Fibroblast of the aortic adventitia (primary cell): Measurements from ENCODE around the gene SAMSN1. TPM values are rescaled to one million over a fixed set of nuclear protein-coding genes. Genes with fewer than 3 reads are reported as not detected.
"Not testable (repeated sequence)": the region's sequence is repeated elsewhere in the genome, so short reads cannot be mapped to it uniquely, and the experiment has no call there.

Experiments
- DNase-seq: peaks from one replicate; pipeline ENCODE4 v3.0.0-alpha.2; 2010; ENCODE audit warnings: low read depth
- H3K4me3 ChIP-seq: 2 replicates; pipeline ENCODE4 v1.5.1; 2011; ENCODE audit warnings: low read depth, mild to moderate bottlenecking, control low read depth, low read length, moderate library complexity
- CTCF ChIP-seq: IDR thresholded peaks from 2 replicates; pipeline ENCODE4 v1.5.1; 2011; ENCODE audit warnings: mild to moderate bottlenecking, low read length, control low read depth, inconsistent platforms; ENCODE audit not compliant: insufficient read depth
- total RNA-seq: library from RNA; depleted of rRNA; stranded (reverse); fragments of >200 nt; gene quantifications from 2 replicates; pipeline ENCODE4 v1.2.3, GENCODE V29; 2012; ENCODE audit warnings: low replicate concordance

Gene SAMSN1
- total RNA-seq, 1 donor, result 0.27 TPM

- no peak overlapping the region for H3K4me3 ChIP-seq
- TF ChIP-seq CTCF, result no peak
- no peak for DNase-seq
Measured at GRCh38 chr21:14553422-14553821, 7.3 kb upstream of the SAMSN1 start.

- no peak overlapping the region for H3K4me3 ChIP-seq
- no peak for TF ChIP-seq CTCF
- DNase-seq, result no peak
Measured at GRCh38 chr21:14551741-14552140, 5.6 kb upstream of the SAMSN1 start.

- DNase-seq, result no peak
- no peak overlapping the region for H3K4me3 ChIP-seq
- TF ChIP-seq CTCF, result no peak
Measured at GRCh38 chr21:14550135-14550534, 4.0 kb upstream of the SAMSN1 start.

- no peak for DNase-seq
- TF ChIP-seq CTCF, result no peak
- H3K4me3 ChIP-seq, result no peak overlapping the region
Measured at GRCh38 chr21:14548779-14549178, 2.7 kb upstream of the SAMSN1 start.

- no peak for TF ChIP-seq CTCF
- H3K4me3 ChIP-seq, result no peak overlapping the region
- DNase-seq, result no peak
Measured at GRCh38 chr21:14547834-14548513, 1.9 kb upstream of the SAMSN1 start.

GRCh38 chr21:14546719-14547118 lies 604 bp upstream of the SAMSN1 start:
- H3K4me3 ChIP-seq, DNase-seq: not testable (repeated sequence)

GRCh38 chr21:14543983-14544382 lies 2.1 kb downstream of the SAMSN1 start:
- no peak for DNase-seq
- TF ChIP-seq CTCF, result no peak
- H3K4me3 ChIP-seq, result no peak overlapping the region
